Subcutaneous adipose tissue (tissue), 4 donors: ENCODE measurements around the gene LSP1. TPM values are rescaled to one million over a fixed set of nuclear protein-coding genes. Genes with fewer than 3 reads are reported as not detected.

Source experiments
- CTCF ChIP-seq: fragments of 450-650 bp; IDR thresholded peaks from one replicate; pipeline ENCODE4 v1.5.1; 2016; ENCODE audit warnings: low read depth, mild to moderate bottlenecking, control low read depth, antibody characterized with exemption, moderate library complexity
- total RNA-seq, 4 donors: library from RNA; depleted of rRNA; stranded (reverse); fragments of >200 nt; gene quantifications; one replicate each; pipeline ENCODE4 v1.1.0, GENCODE V29; 2016

LSP1 gene
- total RNA-seq, 4 donors from 2014 or later, result 15.8 to 196 (median 73.4) TPM

GRCh38 chr11:1814691-1815090, 38.2 kb upstream of the LSP1 start:
- no peak for TF ChIP-seq CTCF

- no peak for TF ChIP-seq CTCF
Measured at GRCh38 chr11:1815311-1815710, 37.6 kb upstream of the LSP1 start.

- no peak for TF ChIP-seq CTCF
Measured at GRCh38 chr11:1815751-1816150, 37.1 kb upstream of the LSP1 start.

GRCh38 chr11:1817000-1817399, 35.9 kb upstream of the LSP1 start:
- TF ChIP-seq CTCF, result no peak

- TF ChIP-seq CTCF, result no peak
Measured at GRCh38 chr11:1817511-1817910, 35.4 kb upstream of the LSP1 start.

- TF ChIP-seq CTCF, result no peak
Measured at GRCh38 chr11:1819074-1819473, 33.8 kb upstream of the LSP1 start.

- TF ChIP-seq CTCF, result no peak
Measured at GRCh38 chr11:1820463-1821325, 32.2 kb upstream of the LSP1 start.
